ENCODE results near the gene SH3BP4.

Gene SH3BP4

GRCh38 chr2:234968631-234969305, 17.0 kb downstream of the SH3BP4 start:
- no peak overlapping the region for H3K27ac ChIP-seq
- TF ChIP-seq, protein P1, sequence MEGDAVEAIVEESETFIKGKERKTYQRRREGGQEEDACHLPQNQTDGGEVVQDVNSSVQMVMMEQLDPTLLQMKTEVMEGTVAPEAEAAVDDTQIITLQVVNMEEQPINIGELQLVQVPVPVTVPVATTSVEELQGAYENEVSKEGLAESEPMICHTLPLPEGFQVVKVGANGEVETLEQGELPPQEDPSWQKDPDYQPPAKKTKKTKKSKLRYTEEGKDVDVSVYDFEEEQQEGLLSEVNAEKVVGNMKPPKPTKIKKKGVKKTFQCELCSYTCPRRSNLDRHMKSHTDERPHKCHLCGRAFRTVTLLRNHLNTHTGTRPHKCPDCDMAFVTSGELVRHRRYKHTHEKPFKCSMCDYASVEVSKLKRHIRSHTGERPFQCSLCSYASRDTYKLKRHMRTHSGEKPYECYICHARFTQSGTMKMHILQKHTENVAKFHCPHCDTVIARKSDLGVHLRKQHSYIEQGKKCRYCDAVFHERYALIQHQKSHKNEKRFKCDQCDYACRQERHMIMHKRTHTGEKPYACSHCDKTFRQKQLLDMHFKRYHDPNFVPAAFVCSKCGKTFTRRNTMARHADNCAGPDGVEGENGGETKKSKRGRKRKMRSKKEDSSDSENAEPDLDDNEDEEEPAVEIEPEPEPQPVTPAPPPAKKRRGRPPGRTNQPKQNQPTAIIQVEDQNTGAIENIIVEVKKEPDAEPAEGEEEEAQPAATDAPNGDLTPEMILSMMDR (conservative IDR thresholded peaks at IDR 0.05) = no peak

DNA sequence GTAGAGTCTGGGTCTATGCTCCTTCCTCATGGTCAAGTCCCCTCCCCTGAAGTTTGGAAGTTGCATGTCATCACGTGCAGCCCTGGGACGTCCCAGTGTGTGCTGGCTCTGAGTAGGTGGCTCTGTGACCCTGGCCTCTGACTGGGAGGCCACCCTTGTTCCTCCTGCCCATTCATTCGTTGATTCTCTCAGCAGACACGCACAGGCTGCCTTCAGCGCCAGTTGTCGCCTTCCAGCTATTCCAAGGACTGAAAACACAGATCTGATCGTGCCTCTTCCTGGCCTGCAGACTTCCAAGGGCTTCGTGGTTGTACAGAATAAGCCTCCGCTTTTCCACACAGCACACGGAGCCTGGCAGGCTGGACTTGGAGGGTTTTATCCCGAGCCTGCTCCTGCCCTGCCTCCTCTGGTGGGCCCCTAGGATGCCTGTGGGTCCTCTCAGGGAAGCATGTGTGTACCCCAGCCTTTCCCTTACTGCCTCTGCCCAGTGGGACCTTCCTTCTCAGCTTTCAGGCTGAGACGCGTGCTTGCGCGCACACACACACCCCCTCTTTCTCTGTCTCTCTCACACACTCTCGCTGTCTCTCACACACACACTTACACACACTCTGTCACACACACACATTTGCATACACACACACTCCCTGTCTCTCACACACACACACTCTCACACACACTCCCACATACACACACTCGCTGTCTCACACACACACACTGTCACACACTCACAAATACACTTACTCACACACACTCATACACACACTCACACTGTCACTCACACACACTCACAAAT, 17.7 kb downstream of the SH3BP4 start:
- no peak overlapping the region for H3K27ac ChIP-seq
- TF ChIP-seq, protein P1 (conservative IDR thresholded peaks at IDR 0.05) = no peak

DNA sequence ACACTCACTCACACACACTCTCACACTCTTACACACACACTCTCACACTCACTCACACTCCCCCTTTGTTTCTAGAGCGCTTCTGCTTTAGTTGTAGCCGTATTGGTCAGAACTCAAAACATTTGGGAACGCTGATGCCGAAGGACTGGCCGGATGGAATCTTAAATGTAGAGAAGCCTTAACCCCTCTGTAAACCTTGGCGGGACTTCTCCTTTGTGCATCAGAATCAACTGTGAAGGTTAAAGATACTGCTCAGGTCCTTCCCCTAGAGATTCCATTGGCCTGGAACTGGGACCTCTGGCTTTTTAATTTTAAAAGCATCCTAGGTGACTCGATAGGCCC, 18.3 kb downstream of the SH3BP4 start:
- H3K27ac ChIP-seq = no peak overlapping the region
- TF ChIP-seq, protein P1 (conservative IDR thresholded peaks at IDR 0.05) = no peak

- TF ChIP-seq, protein P1 (conservative IDR thresholded peaks at IDR 0.05) = no peak
- H3K27ac ChIP-seq = no peak overlapping the region
These were observed 18.7 kb downstream of the SH3BP4 start for GRCh38 chr2:234970477-234970882.

DNA sequence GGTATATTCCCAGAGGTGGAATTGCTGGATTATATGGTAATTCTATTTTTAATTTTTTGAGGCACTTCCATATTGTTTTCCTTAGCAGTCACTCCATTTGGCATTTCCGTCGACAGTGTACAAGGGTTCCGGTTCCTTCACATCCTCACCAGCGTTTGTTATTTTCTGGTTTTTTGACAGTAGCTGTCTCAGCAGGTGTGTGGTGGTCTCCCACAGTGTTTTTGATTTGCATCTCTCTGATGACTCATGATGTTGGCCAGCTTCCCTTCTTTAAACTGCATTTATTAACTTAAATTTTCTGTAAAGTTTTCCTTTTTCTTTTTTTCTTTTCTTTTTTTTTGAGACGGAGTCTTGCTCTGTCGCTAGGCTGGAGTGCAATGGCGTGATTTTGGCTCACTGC, 19.7 kb downstream of the SH3BP4 start:
- no peak overlapping the region for H3K27ac ChIP-seq
- TF ChIP-seq, protein P1 (conservative IDR thresholded peaks at IDR 0.05) = no peak

GRCh38 chr2:234973008-234973407, 21.2 kb downstream of the SH3BP4 start:
- H3K27ac ChIP-seq = no peak overlapping the region
- TF ChIP-seq, protein P1 (conservative IDR thresholded peaks at IDR 0.05) = no peak

DNA sequence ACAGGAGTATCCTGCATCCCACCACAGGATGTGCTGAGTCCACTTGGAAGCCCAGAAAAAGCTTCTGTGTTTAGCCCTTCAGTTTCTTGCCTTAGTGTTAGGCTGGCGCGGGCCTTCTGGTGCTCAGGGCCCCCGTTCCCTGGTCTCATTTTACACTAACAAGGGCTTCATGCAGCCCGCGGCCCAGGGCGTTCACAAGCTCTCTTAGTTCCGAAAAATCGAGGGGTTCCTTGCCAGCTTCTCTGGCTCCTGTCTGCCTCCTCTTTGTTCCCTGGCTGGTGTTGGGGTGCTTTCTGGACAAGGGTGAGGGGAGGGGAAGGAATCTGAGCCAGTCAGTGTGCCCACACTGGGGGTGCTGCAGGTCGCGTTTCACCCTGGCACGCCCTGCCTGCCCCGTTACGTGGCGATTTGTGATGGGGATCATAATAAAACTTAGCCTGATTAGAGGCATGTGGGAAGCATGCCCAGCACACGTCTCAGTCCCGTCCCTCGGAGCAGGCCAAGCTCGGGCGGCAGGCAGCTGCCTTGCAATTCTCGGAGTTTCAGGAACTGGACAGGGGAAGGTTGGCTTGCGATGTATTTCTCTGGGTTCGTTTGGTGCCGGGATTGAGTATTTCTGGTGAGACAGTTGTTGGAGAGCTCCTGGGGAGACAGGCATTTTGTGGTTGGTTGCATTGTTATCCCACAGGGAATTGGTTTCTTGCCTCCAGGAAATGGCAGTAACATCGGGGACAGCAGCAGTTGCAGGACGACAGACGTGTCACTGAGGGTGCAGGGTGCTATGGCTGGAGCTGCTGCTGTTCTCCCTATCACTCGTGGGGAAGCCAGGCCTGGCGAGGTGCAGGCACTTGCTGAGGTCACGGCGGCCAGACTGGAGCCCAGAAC, 22.9 kb downstream of the SH3BP4 start:
- TF ChIP-seq, protein P1 (conservative IDR thresholded peaks at IDR 0.05) = no peak
- H3K27ac ChIP-seq = no peak overlapping the region

Data from VCaP (cell line).